K562 (cell line): ENCODE measurements around the gene KBTBD12. TPM values are rescaled to one million over a fixed set of nuclear protein-coding genes. Genes with fewer than 3 reads are reported as not detected.
A peak's percentile ranks its signal among the peaks of the same experiment; 100 is the strongest.

Experiments
- BRD9 ChIP-seq: fragments of 450-650 bp; IDR thresholded peaks from 2 replicates; pipeline ENCODE4 v1.6.1; 2018; ENCODE audit warnings: low read depth; ENCODE audit not compliant: partially characterized antibody
- CBFA2T2 ChIP-seq: fragments of 450-650 bp; conservative IDR thresholded peaks from 2 replicates; pipeline ENCODE4 v1.6.1; 2017; ENCODE audit warnings: mild to moderate bottlenecking
- L3MBTL2 ChIP-seq: fragments of 450-650 bp; IDR thresholded peaks from 2 replicates; pipeline ENCODE4 v1.6.1; 2016; ENCODE audit warnings: mild to moderate bottlenecking, moderate library complexity
- NFE2 ChIP-seq: IDR thresholded peaks from 2 replicates; pipeline ENCODE4 v1.6.1; 2014; ENCODE audit warnings: antibody characterized with exemption, low read depth
- NFIX ChIP-seq: fragments of 250-450 bp; sonication (Bioruptor Pico); IDR thresholded peaks from 2 replicates; pipeline ENCODE4 v1.4.0; 2020; ENCODE audit warnings: low read depth, mild to moderate bottlenecking, moderate library complexity
- NFYB ChIP-seq: IDR thresholded peaks from 2 replicates; pipeline ENCODE4 v1.6.1; 2011; ENCODE audit warnings: mild to moderate bottlenecking, moderate library complexity; ENCODE audit not compliant: insufficient read length; ENCODE audit errors: extremely low read depth
- PHB ChIP-seq: fragments of 250-450 bp; sonication (Bioruptor Pico); IDR thresholded peaks from 2 replicates; pipeline ENCODE4 v1.5.0; 2021
- RBM22 ChIP-seq: fragments of 200-400 bp; formaldehyde crosslinking; IDR thresholded peaks from 2 replicates; pipeline ENCODE4 v1.6.1; 2018; ENCODE audit warnings: low read length, low read depth; ENCODE audit not compliant: poor library complexity, severe bottlenecking
- SIRT6 ChIP-seq: IDR thresholded peaks from one replicate; pipeline ENCODE4 v1.6.1; 2012; ENCODE audit warnings: low read depth, mild to moderate bottlenecking, control low read depth, inconsistent platforms, low read length, moderate library complexity
- SRF ChIP-seq, 2 experiments: fragments of 250-450, 450-650 bp in 1 of 2; sonication (Bioruptor Pico) in 1 of 2; sonication (generic) in 1 of 2; formaldehyde crosslinking; IDR thresholded peaks; 2 replicates each; pipeline versions ENCODE4 v1.5.0 to v1.5.1; 2020 to 2022; ENCODE audit warnings: mild to moderate bottlenecking in 1 of 2, missing genetic modification reagents in 1 of 2
- SRSF9 ChIP-seq: fragments of 200-400 bp; formaldehyde crosslinking; IDR thresholded peaks from 2 replicates; pipeline ENCODE4 v1.6.1; 2017; ENCODE audit warnings: low read depth, low read length, borderline replicate concordance
- TAL1 ChIP-seq: fragments of 450-650 bp; IDR thresholded peaks from 2 replicates; pipeline ENCODE4 v1.6.1; 2016; ENCODE audit warnings: mild to moderate bottlenecking
- TRIM28 ChIP-seq: fragments of 450-650 bp; IDR thresholded peaks from 2 replicates; pipeline ENCODE4 v1.6.1; 2017
- ZNF143 ChIP-seq: sonication (generic); formaldehyde crosslinking; IDR thresholded peaks from 2 replicates; pipeline ENCODE4 v1.9.0; 2022; ENCODE audit warnings: mild to moderate bottlenecking, missing genetic modification reagents
- ZNF197 ChIP-seq: fragments of 200-800 bp; sonication (Bioruptor generic); IDR thresholded peaks from 2 replicates; pipeline ENCODE4 v1.6.1; 2016; ENCODE audit warnings: low read depth, missing genetic modification characterization, missing compliant biosample characterization
- ZNF444 ChIP-seq: fragments of 250-450 bp; sonication (Bioruptor Pico); IDR thresholded peaks from 2 replicates; pipeline ENCODE4 v1.4.0; 2020; ENCODE audit warnings: mild to moderate bottlenecking, moderate library complexity
- ZNF75A ChIP-seq: fragments of 450-650 bp; formaldehyde crosslinking; IDR thresholded peaks from 2 replicates; pipeline ENCODE4 v1.4.0; 2020; ENCODE audit warnings: mild to moderate bottlenecking
- polyA plus RNA-seq, 8 experiments: library from polyadenylated mRNA; depleted of rRNA in 4 of 8; stranded (reverse) in 5 of 8; unstranded in 3 of 8; fragments of >200 nt; fragmentation: Nextera tagmentation in 2 of 8; fragmentation: Illumina TruSeq in 1 of 8; extraction: Ambion mirVana in 2 of 8; extraction: Trizol in 1 of 8; gene quantifications; 2 replicates each; pipeline versions ENCODE4 v1.2.1 to v1.2.3, GENCODE V29; 2011 to 2014; ENCODE audit warnings: inconsistent platforms in 1 of 8, missing spikeins in 1 of 8
- total RNA-seq, 7 experiments: library from RNA; depleted of rRNA in 6 of 7; stranded (reverse); fragments of >200 nt in 6 of 7; fragmentation: Illumina TruSeq in 2 of 7; extraction: Trizol in 2 of 7; gene quantifications; 2 replicates each; pipeline versions ENCODE4 v1.2.1 to v1.2.3, GENCODE V29; 2011 to 2021; ENCODE audit warnings: low replicate concordance in 1 of 7
- TF ChIP-seq, protein P1 (sequence below): fragments of 450-650 bp; IDR thresholded peaks from 2 replicates; pipeline ENCODE4 v1.6.1; 2018; ENCODE audit warnings: mild to moderate bottlenecking, low read depth; ENCODE audit not compliant: partially characterized antibody
- TF ChIP-seq, protein P2 (sequence below): fragments of 450-650 bp; formaldehyde crosslinking; IDR thresholded peaks from 2 replicates; pipeline ENCODE4 v1.4.0; 2022; ENCODE audit warnings: missing genetic modification characterization
- TF ChIP-seq, protein P3 (sequence below): fragments of 250-450 bp; sonication (Bioruptor Pico); IDR thresholded peaks from 2 replicates; pipeline ENCODE4 v1.5.0; 2021; ENCODE audit warnings: mild to moderate bottlenecking, borderline replicate concordance
- TF ChIP-seq, protein P4 (sequence below): sonication (generic); formaldehyde crosslinking; IDR thresholded peaks from 2 replicates; pipeline ENCODE4 v1.8.1; 2023; ENCODE audit warnings: mild to moderate bottlenecking, missing genetic modification reagents

The KBTBD12 gene
- total and polyA plus RNA-seq, 9 of the 15 experiments (the other 6 are each of a cell fraction or from before 2014, with no cell fraction given), result not detected

DNA sequence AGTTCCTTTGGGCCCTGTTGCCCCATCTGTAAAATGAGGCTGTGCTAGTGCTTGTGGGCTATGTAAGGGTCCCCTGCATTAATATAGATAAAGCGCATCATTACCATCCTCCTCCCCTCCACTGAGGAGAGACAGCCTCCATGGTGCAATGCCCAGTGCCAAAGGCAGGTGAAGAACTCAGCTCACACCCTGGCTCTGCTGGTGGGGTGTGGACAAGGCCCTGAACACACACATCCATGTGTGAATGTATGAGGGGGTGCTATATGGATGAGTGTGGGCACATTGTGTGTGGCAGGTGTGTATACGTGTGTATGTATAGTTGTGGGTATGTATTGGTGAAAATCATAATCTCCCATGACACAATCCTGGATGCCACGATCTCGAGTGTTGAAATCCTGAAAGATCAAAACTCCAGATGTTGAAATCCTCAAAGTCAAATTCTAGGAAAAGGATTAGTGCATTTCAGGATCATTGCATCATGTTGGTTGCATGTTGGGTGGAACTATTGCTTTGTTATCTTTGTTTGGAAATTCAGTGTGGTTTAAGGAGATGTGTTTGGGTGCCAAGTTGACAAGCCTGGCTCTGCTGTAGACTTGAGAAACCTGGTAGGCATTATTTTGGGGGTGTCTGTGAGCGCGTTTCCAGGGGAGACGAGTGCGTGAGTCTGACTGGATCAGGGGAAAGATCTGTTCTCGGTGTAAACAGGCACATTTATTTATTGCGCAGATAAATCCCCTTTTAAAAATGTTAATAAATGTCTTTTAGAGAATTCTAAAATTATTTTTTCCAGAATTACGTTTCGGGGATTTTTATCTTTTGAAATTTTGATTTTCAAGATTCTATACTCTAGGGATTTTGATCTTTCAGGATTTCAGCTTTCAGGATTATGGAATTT, 95.2 kb downstream of the KBTBD12 start (continued):
- no peak for TF ChIP-seq ZNF143 (CRISPR knock-in tag)
- TF ChIP-seq TAL1, result peak; percentile 44
- TF ChIP-seq ZNF75A (CRISPR knock-in tag), result no peak
- TF ChIP-seq NFYB, result no peak
- TF ChIP-seq, protein P1, sequence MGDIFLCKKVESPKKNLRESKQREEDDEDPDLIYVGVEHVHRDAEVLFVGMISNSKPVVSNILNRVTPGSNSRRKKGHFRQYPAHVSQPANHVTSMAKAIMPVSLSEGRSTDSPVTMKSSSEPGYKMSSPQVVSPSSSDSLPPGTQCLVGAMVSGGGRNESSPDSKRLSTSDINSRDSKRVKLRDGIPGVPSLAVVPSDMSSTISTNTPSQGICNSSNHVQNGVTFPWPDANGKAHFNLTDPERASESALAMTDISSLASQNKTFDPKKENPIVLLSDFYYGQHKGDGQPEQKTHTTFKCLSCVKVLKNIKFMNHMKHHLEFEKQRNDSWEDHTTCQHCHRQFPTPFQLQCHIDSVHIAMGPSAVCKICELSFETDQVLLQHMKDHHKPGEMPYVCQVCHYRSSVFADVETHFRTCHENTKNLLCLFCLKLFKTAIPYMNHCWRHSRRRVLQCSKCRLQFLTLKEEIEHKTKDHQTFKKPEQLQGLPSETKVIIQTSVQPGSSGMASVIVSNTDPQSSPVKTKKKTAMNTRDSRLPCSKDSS, result no peak
- no peak for TF ChIP-seq SRSF9
- TF ChIP-seq, protein P2, sequence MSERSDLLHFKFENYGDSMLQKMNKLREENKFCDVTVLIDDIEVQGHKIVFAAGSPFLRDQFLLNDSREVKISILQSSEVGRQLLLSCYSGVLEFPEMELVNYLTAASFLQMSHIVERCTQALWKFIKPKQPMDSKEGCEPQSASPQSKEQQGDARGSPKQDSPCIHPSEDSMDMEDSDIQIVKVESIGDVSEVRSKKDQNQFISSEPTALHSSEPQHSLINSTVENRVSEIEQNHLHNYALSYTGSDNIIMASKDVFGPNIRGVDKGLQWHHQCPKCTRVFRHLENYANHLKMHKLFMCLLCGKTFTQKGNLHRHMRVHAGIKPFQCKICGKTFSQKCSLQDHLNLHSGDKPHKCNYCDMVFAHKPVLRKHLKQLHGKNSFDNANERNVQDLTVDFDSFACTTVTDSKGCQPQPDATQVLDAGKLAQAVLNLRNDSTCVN, result no peak
- no peak for TF ChIP-seq NFIX (CRISPR knock-in tag)
- no peak for TF ChIP-seq PHB (CRISPR knock-in tag)
- no peak for TF ChIP-seq NFE2
- no peak for TF ChIP-seq SRF (CRISPR knock-in tag; IDR thresholded peaks at IDR 0.05)
- TF ChIP-seq, protein P3, sequence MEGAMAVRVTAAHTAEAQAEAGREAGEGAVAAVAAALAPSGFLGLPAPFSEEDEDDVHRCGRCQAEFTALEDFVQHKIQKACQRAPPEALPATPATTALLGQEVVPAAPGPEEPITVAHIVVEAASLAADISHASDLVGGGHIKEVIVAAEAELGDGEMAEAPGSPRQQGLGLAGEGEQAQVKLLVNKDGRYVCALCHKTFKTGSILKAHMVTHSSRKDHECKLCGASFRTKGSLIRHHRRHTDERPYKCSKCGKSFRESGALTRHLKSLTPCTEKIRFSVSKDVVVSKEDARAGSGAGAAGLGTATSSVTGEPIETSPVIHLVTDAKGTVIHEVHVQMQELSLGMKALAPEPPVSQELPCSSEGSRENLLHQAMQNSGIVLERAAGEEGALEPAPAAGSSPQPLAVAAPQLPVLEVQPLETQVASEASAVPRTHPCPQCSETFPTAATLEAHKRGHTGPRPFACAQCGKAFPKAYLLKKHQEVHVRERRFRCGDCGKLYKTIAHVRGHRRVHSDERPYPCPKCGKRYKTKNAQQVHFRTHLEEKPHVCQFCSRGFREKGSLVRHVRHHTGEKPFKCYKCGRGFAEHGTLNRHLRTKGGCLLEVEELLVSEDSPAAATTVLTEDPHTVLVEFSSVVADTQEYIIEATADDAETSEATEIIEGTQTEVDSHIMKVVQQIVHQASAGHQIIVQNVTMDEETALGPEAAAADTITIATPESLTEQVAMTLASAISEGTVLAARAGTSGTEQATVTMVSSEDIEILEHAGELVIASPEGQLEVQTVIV (CRISPR knock-in tag), result no peak
- TF ChIP-seq TRIM28, result no peak
- TF ChIP-seq L3MBTL2, result peak; percentile 67
- TF ChIP-seq CBFA2T2, result no peak
- no peak for TF ChIP-seq ZNF444
- TF ChIP-seq, protein P4, sequence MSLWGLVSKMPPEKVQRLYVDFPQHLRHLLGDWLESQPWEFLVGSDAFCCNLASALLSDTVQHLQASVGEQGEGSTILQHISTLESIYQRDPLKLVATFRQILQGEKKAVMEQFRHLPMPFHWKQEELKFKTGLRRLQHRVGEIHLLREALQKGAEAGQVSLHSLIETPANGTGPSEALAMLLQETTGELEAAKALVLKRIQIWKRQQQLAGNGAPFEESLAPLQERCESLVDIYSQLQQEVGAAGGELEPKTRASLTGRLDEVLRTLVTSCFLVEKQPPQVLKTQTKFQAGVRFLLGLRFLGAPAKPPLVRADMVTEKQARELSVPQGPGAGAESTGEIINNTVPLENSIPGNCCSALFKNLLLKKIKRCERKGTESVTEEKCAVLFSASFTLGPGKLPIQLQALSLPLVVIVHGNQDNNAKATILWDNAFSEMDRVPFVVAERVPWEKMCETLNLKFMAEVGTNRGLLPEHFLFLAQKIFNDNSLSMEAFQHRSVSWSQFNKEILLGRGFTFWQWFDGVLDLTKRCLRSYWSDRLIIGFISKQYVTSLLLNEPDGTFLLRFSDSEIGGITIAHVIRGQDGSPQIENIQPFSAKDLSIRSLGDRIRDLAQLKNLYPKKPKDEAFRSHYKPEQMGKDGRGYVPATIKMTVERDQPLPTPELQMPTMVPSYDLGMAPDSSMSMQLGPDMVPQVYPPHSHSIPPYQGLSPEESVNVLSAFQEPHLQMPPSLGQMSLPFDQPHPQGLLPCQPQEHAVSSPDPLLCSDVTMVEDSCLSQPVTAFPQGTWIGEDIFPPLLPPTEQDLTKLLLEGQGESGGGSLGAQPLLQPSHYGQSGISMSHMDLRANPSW (CRISPR knock-in tag), result no peak
- TF ChIP-seq SIRT6, result no peak
- TF ChIP-seq BRD9, result peak; percentile 77
- no peak for TF ChIP-seq ZNF197 (CRISPR knock-in tag)
- no peak for TF ChIP-seq RBM22
